Stimulated activated naive CD4-positive, alpha-beta T cell treated with Interleukin-2 at 50 U/mL for 16 hours (primary cell): ENCODE results near the gene TDRD9.

ENCODE experiments used
- DNase-seq: peaks from one replicate; lab custom pipeline; 2025; lab: John Stamatoyannopoulos, UW

TDRD9 gene

DNA sequence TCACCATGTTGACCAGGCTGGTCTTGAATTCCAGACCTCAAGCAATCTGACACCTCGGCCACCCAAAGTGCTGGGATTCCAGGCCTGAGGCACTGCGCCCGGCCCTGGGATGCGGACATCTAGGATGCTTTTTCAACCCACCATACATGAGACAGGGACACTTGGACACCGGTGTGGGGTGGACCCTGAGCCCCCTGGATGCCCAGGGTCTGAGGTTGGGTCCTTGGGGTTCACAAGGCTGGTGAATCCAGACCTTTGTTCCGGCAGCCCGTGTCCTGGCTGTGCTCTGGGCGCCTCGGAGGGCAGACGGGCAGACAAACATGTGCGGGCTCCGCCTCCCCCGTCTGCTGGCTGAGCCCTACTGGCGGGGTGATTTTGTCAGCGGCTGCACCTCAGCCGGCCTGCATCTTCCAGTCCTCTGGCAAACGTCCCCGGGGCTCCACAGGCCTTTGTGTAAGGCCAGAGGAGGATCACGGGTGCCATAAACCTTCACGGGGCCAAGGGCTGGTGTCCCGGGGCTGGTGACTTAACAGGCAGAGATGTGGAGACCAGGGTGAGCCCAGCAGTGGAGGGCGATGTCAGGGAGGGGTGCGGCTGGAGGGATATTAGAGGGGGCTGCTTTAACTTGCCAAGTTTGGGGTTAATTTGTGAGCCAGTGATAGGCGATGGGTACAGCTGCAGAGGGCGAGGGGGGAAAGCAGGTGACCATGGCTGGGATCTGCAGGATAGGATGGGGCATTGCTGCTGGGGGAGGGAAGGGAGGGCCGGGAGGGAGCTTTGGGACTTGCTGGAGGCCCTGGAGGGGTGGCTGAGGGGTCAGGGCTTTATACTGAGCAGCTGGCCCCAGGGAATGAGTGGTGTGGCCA lies 163.0 kb downstream of the TDRD9 start:
- no peak for DNase-seq

GRCh38 chr14:104091927-104092771 lies 163.9 kb downstream of the TDRD9 start:
- no peak for DNase-seq

- no peak for DNase-seq
These were observed 164.7 kb downstream of the TDRD9 start for GRCh38 chr14:104092931-104093365.

GRCh38 chr14:104093366-104094055 lies 165.3 kb downstream of the TDRD9 start:
- no peak for DNase-seq

- DNase-seq: no peak
These were observed 165.9 kb downstream of the TDRD9 start for GRCh38 chr14:104094056-104094708.

- peak; percentile 51 for DNase-seq
These were observed 166.6 kb downstream of the TDRD9 start for GRCh38 chr14:104094709-104095425.

DNA sequence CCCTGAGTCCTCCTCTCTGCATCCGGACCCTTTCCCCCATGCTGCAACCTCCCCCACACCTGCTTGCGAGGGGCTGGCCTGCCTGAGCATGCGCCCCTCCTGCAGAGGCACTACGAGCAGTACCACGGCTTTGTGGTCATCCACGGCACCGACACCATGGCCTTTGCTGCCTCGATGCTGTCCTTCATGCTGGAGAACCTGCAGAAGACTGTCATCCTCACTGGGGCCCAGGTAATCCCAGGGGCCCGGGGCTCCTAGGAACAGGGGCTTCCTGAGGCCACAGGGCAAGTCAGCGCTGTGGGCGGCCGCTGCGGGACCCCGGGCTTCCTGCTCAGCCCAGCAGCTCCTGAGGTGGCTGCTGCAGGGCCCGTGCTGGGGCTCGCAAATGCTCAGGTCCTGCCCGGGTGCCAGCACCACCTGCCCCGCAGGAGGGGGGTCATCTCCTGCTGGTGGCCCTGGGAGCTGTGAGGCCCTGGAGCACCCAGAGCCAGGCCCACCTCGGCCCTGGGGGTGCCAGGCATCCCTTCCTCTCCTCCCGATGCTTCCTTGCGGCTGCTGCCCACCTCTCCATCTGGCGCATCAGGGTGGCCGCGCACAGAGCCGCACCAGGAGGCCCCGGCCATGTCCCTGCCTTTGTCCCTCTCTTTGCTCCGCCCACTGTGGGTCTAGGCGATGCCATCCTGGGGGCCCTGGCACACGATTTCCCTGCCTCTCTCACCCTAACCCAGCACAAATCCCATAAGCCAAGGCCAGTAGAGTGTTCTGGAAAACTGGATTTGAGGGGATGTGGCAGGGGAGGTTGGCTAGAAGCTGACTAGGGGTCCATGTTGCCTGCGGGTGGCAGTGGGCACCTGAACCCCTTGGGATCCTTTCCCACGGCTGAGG lies 167.4 kb downstream of the TDRD9 start:
- no peak for DNase-seq

- no peak for DNase-seq
These were observed 168.1 kb downstream of the TDRD9 start for GRCh38 chr14:104096318-104096717.

DNA sequence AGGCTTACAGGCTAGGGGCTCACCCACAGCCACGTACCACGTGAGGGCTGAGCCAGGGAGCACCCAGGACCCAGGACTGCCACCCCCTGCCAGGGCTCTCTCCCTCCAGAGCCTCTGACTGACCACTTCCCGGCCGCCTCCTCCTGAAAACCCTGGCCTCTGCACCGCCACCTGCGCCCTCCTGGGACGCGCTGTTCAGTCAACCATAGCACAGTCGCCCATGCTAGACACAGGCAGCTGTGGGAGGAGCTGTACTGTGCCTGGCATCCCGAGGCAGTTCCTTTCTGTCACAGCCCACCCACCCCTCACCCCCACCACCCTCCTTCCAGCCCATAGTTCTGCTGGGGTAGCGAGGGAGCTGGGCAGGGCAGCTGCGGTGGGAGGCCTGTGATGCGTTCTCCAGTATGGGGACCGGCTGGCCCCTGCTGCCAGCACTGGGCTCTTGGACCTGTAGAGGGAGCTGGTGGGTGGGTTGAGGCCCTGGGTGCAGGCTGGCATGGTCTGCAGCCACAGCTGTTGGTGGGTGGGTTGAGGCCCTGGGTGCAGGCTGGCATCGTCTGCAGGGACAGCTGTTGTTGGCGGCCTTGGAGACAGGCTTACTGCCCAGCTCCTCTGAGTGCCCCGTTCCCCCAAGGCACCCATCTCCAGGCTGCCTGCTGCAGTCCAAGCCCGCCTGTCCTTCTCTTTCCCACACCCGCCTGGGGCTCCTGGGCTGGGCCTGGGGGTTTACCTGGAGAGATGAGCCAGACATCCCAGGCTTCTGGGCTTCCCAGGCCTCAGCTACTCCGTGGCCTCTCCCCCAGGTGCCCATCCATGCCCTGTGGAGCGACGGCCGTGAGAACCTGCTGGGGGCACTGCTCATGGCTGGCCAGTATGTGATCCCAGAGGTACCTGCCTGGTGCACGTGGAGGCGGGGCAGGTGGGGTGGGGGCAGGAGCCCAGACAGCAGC lies 168.8 kb downstream of the TDRD9 start:
- DNase-seq: no peak

GRCh38 chr14:104098272-104099095 lies 170.2 kb downstream of the TDRD9 start:
- no peak for DNase-seq

- DNase-seq: no peak
These were observed 171.1 kb downstream of the TDRD9 start for GRCh38 chr14:104099096-104100041.

DNA sequence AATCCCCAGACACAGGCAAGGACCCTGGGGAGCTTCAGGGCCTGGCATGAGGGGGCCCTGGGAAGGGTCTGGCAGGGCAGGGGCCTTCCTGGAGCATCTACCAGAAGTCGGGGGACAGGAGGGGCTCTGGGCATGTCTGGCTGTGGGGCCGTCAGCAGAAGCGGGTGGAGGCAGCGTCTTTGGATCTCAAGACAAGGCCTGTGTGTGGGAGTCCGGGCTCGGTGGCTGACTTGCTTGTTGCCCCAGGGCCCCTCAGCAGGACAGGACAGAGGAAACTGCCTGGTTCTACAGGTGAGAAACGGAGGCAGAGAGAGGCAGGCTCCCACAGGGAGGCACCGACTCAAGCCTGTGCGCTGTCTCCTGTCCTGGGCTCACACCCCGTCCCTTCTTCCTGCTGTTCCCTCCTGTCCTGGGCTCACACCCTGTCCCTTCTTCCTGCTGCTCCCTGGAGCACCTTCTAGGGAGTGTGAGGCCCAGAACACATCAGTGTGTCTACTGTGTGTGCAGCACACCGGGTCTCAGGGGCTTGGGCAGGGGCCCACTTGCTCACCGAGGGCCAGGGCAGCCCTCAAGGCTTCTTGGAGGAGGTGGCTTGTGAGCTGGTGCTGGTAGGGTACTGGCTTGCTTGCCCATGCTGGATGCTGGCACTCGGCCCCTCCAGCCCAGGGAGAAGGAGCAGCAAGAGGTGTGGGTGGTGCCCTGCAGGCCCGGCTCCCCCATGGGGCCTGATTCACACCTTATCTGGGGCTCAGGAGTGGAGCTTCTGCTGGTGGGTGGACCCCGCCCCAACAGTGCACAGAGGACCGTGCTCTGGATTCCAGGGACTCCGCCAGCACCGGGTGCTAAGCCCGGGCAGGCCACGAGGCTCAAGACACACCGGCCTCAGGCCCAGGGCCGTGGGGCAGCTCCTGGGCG lies 172.2 kb downstream of the TDRD9 start:
- no peak for DNase-seq

GRCh38 chr14:104101086-104101621 lies 172.9 kb downstream of the TDRD9 start:
- no peak for DNase-seq

GRCh38 chr14:104101651-104102281 lies 173.5 kb downstream of the TDRD9 start:
- no peak for DNase-seq
